Tibial nerve (tissue), 4 donors: ENCODE results near the gene SYT12.

Experiments
- CTCF ChIP-seq, 5 experiments: fragments of 200-600 bp in 3 of 5; fragments of 450-650 bp in 2 of 5; sonication (generic) in 3 of 5; IDR thresholded peaks; one replicate each; pipeline ENCODE4 v1.5.1; 2016 to 2019; ENCODE audit warnings: antibody characterized with exemption in 5 of 5, mild to moderate bottlenecking in 3 of 5, moderate library complexity in 2 of 5
- EP300 ChIP-seq, 2 donors: sonication (generic); formaldehyde crosslinking; IDR thresholded peaks; one replicate each; pipeline ENCODE4 v1.6.1; 2017; ENCODE audit warnings: antibody characterized with exemption in 2 of 2, mild to moderate bottlenecking in 1 of 2
- POLR2A ChIP-seq, 2 donors: fragments of 450-650 bp; IDR thresholded peaks; one replicate each; pipeline ENCODE4 v1.6.1; 2017; ENCODE audit warnings: antibody characterized with exemption in 2 of 2, mild to moderate bottlenecking in 2 of 2, moderate library complexity in 2 of 2

- TF ChIP-seq EP300 (IDR thresholded peaks at IDR 0.05): no peak
- no peak for TF ChIP-seq POLR2A (IDR thresholded peaks at IDR 0.05)
- TF ChIP-seq CTCF (IDR thresholded peaks at IDR 0.05): no peak
Observed at GRCh38 chr11:67098799-67099429, 76.0 kb downstream of the SYT12 start.
